ENCODE results near the gene ATP6V1E1.
A peak's percentile ranks its signal among the peaks of the same experiment; 100 is the strongest.

Gene ATP6V1E1

GRCh38 chr22:17639247-17639741 lies 10.7 kb upstream of the ATP6V1E1 start:
- TF ChIP-seq, protein P1, sequence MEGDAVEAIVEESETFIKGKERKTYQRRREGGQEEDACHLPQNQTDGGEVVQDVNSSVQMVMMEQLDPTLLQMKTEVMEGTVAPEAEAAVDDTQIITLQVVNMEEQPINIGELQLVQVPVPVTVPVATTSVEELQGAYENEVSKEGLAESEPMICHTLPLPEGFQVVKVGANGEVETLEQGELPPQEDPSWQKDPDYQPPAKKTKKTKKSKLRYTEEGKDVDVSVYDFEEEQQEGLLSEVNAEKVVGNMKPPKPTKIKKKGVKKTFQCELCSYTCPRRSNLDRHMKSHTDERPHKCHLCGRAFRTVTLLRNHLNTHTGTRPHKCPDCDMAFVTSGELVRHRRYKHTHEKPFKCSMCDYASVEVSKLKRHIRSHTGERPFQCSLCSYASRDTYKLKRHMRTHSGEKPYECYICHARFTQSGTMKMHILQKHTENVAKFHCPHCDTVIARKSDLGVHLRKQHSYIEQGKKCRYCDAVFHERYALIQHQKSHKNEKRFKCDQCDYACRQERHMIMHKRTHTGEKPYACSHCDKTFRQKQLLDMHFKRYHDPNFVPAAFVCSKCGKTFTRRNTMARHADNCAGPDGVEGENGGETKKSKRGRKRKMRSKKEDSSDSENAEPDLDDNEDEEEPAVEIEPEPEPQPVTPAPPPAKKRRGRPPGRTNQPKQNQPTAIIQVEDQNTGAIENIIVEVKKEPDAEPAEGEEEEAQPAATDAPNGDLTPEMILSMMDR (conservative IDR thresholded peaks at IDR 0.05) = no peak
- peak overlapping the region; percentile 100 for H3K27ac ChIP-seq

- TF ChIP-seq, protein P1 (conservative IDR thresholded peaks at IDR 0.05) = no peak; the same call in 1 of the 2 replicates
- H3K27ac ChIP-seq = peak within 1 kb of the TSS; percentile 100
Observed at GRCh38 chr22:17638432-17639246, 10.1 kb upstream of the ATP6V1E1 start, which contains the start of gene BCL2L13. TSS of gene BCL2L13 (plus strand) at chr22:17638757. CDS start at chr22:17655712, 16,955 bp downstream.

- H3K27ac ChIP-seq = peak overlapping the region; percentile 100
- TF ChIP-seq, protein P1 (conservative IDR thresholded peaks at IDR 0.05) = no peak
Observed at GRCh38 chr22:17638182-17638431, 9.6 kb upstream of the ATP6V1E1 start.

- H3K27ac ChIP-seq = peak overlapping the region; percentile 100
- TF ChIP-seq, protein P1 (conservative IDR thresholded peaks at IDR 0.05) = no peak
Observed at GRCh38 chr22:17637490-17638181, 9.1 kb upstream of the ATP6V1E1 start.

- peak overlapping the region; percentile 100 for H3K27ac ChIP-seq
Observed at GRCh38 chr22:17636850-17637249, 8.3 kb upstream of the ATP6V1E1 start.

DNA sequence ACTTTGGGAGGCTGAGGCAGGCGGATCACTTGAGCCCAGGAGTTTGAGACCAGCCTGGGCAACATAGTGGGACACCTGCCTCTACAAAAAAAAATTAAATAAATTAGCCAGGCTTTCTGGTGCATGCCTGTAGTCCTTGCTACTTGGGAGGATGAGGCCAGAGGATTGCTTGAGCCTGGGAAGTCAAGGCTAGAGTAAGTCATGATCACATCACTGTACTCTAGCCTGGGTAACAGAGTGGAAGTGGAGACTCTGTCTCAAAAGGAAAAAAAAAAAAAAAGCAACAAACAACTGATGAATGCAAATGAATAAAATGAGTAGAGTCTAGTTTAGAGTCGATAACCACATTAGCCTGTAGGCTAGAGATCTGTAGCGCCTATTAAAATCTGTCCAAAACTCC lies 6.1 kb upstream of the ATP6V1E1 start:
- H3K27ac ChIP-seq = no peak overlapping the region

GRCh38 chr22:17633998-17634323 lies 5.4 kb upstream of the ATP6V1E1 start:
- no peak overlapping the region; the same call in 1 of the 2 replicates for H3K27ac ChIP-seq
- TF ChIP-seq, protein P1 (conservative IDR thresholded peaks at IDR 0.05) = no peak

More for the DNA sequence above, 6.1 kb upstream of the ATP6V1E1 start:
- TF ChIP-seq, protein P1 (conservative IDR thresholded peaks at IDR 0.05) = no peak
